Left lobe of liver (tissue), 2 donors: Measurements from ENCODE around the gene ERH. TPM values are rescaled to one million over a fixed set of nuclear protein-coding genes. Genes with fewer than 3 reads are reported as not detected.
A peak's percentile ranks its signal among the peaks of the same experiment; 100 is the strongest.
"Not testable (repeated sequence)": the region's sequence is repeated elsewhere in the genome, so short reads cannot be mapped to it uniquely, and the experiment has no call there.

Experiments used
- ATAC-seq: fragments of 200-7000 bp; cut with Tn5 transposase; one replicate; pipeline ENCODE4 v1.9.1; 2020; ENCODE audit warnings: mild to moderate bottlenecking, moderate library complexity
- DNase-seq: peaks from one replicate; pipeline ENCODE4 v3.0.0-alpha.2; 2020; ENCODE audit warnings: low spot score
- total RNA-seq: library from RNA; stranded (reverse); gene quantifications from one replicate; pipeline ENCODE4 v1.2.1, GENCODE V29; 2021
- donor health status: DM: no; HTN: no; CAD: no; lungs with moderate emphysema.
- donor health status: DM: no; HTN: yes; CAD: no.

Gene ERH
- 53.2 TPM for total RNA-seq

- ATAC-seq: peak; percentile 95
- DNase-seq: peak; percentile 95
These were observed at the start of gene ERH, which contains the start of gene SLC39A9 for GRCh38 chr14:69398053-69398817. TSS of gene ERH (minus strand) at chr14:69398299. CDS start at chr14:69398233, 66 bp downstream. TSS of gene SLC39A9 (plus strand) at chr14:69398692. CDS start at chr14:69399370, 678 bp downstream.

DNA sequence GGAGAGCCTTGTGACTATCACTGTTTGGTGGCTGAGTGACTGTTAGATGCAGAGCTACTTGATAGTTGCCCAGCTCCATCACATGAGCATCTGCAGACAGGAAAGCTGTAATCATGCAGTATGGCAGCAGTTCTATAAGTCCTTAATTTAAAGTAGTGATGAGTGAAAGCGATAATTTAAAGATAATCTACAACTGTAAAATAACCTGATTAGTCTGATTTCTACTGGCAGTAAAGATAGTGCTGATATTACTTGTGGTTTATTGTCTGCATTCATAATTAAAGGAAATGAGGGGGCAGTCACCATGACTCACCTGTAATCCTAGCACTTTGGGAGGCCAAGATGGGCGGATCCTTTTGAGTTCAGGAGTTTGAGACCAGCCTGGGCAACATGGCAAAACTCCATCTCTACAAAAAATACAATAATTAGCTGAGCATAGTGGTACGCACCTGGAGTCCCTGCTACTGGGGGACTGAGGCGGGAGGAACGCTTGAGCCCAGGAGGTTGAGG lies 45.3 kb upstream of the ERH start:
- DNase-seq: no peak
- ATAC-seq: no peak

DNA sequence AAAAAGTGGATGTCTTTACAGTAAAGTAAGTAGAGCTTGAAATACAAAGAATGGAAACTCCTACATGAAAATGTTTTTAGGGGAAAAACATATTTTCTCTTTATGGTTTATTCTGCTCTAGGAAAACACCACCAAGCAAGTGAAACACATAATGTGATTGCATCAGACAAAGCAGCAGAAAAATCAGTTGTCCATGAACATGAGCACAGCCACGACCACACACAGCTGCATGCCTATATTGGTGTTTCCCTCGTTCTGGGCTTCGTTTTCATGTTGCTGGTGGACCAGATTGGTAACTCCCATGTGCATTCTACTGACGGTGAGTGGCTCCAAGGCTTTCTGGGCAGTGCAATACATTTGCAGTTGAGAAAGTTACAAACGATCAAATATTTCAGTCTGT lies 43.8 kb upstream of the ERH start:
- no peak for DNase-seq
- no peak for ATAC-seq

DNA sequence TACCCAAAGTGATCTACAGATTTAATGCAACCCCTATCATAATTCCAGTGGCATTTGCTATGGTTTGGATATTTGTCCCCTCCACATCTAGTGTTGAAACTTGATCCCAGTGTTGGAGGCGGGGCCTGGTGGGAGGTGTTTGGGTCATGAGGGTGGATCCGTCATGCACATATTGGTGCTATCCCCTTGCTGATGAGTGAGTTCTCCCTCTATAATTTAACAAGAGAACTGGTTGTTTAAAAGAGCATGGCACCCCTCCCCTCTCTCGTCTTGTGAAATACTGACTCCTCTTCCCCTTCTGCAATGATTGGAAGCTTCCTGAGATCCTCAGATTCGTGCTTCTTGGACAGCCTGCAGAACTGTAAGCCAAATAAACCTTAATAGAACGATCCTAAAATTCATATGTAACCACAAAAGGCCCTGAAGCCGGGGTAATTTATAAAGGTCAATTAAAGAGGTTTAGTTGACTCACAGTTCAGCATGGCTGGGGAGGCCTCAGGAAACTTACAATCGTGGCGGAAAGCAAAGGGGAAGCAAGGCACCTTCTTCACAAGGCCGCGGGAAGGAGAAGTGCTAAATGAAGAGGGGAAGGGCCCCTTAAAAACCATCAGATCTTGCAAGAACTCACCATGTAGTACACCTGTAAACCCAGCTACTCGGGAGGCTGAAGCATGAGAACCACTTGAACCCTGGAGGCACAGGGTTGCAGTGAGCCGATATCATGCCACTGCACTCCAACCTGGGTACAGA lies 41.6 kb upstream of the ERH start:
- DNase-seq (no peak), ATAC-seq (no peak)

GRCh38 chr14:69432364-69432763 lies 34.3 kb upstream of the ERH start:
- ATAC-seq: no peak
- no peak for DNase-seq

- ATAC-seq (peak; percentile 62), DNase-seq (no peak)
These were observed 32.3 kb upstream of the ERH start for GRCh38 chr14:69430306-69430939.

GRCh38 chr14:69429643-69430042 lies 31.5 kb upstream of the ERH start:
- no peak for DNase-seq
- no peak for ATAC-seq

DNA sequence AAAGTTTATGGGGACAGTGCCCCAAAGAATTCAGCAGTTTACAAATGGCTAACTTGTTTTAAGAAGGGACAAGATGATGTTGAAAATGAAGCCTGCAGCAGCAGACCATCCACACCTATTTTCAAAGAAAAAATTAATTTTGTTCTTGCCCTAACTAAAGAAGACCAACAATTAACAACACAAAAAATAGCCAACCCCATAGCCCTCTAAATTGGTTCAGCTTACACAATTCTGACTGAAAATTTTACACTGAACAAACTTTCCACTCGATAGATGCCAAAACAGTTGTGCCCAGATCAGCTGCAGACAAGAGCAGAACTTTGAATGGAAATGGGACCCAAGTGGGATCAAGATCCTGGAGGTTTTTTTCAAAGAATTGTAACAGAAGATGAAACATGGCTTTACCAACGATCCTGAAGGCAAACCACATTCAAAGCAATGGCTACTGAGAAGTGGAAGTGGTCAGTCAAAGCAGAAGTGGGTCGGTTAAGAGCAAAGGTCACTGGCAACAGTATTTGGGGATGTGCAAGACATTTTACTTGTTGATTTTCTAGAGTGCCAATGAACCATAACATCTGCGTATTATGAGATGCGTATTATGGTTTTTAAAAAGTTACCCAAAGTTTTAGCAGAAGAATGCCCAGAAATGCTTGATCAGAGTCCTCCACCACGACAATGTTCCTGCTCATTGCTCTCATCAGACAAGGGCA lies 30.3 kb upstream of the ERH start:
- peak; percentile 37 for ATAC-seq
- no peak for DNase-seq

GRCh38 chr14:69427596-69427995 lies 29.5 kb upstream of the ERH start:
- ATAC-seq (no peak), DNase-seq (no peak)

DNA sequence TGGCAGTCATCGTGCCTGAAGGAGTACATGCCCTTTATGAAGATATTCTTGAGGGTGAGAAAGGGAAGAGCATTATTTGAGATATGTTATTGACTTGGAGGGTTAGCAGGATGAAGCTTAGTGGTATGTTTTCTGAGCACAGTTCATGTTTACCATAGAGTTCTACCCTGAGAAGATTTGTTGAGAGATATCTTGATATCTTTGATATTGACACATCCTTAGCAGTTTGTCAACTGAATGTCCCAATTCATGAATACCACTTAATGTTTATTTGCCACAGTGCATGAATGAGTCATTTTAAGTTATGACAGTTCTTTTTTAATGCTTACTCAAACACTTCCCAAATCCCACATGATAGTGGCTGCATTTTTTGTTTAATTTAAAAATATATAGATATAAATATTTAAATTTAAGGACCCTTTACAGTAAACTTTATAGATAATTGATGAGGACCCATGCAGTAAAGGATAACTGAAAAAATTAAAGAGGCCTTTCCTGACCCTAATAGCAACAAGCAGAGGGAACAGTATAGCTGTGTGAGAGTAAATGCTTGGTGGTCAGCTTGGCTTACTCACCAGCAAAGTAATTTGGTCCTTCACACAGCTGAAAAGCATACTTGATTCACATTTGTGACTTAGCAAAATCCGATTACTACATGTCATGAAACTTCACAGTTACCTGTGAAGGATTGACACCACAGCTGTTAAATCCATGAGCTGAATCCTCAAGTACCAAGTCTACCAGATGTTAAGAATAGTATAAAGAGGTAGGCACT lies 26.2 kb upstream of the ERH start:
- ATAC-seq (no peak), DNase-seq (no peak)

- DNase-seq (no peak), ATAC-seq (no peak)
These were observed 25.2 kb upstream of the ERH start for GRCh38 chr14:69423279-69423678.

DNA sequence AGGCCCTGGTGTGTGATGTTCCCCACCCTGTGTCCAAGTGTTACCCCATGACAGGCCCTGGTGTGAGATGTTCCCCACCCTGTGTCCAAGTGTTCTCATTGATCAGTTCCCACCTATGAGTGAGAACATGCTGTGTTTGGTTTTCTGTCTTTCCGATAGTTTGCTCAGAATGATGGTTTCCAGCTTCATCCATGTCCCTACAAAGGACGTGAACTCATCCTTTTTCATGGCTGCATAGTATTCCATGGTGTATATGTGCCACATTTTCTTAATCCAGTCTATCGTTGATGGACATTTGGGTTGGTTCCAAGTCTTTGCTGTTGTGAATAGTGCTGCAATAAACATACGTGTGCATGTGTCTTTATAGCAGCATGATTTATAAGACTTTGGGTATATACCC lies 18.0 kb upstream of the ERH start:
- not testable (repeated sequence) for DNase-seq, ATAC-seq

DNA sequence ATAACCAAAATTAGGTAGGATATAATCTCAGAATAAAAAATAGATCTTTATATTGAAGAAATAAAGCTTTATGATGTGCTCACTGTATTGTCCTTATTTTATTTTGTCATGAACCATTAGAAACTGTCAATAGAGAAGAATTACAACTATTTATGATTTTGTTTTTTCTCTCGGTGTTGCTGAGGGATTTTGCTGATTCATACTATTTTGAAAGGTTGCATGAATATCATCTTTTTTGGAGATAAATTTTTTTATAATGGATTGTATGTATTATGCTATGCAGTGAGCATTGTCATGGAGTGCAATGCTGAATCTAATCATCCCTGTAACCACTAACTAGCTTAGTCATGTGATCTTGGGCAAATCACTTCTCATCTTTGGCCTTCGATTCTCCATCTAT lies 15.4 kb upstream of the ERH start:
- ATAC-seq: no peak
- DNase-seq: no peak

DNA sequence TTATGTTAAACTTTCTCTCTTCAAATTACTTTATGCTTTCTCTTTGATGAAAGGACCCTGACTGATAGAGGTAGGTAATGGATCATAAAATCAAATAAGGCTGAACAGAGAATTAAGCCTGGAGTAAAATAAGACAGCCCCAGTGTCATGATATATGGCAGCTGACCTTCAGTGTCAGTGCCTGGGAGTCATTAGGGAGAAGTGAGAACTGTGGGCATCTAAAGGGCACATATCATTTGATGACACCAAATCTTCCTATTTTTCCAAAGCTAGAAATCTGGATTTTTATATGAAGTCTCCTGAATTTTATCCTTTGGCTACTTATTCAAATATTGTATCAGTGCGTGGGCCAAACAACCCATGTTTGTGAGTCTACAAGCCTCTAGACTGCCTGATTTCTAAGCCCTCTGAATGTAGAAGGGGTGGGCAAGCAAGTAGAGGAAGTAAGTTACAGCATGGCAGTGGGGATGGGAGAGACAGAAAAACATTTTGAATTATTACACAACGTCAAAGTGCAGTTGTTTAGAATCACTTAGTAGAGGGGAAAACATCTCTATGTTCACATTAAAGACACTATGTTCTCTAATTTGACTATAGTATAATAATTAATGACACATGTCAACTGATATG lies 10.3 kb upstream of the ERH start:
- no peak for ATAC-seq
- no peak for DNase-seq

DNA sequence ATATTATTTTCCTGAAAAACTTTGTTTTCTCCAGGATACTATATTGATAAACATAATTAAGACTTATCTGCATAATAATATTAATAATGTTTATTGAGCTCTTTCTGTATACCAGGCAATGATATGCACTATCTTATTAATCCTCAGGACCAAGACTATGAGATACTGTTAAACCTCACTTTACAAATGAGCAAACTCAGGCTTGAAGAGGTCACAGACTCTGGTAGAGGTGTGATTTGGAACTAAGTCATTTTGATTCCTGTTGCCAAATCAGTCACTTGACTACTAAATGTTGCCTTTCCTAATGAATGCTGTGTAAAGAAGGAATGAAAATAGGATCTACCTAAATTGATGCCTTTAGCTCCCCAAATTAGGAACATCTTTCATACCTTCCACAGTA lies 7.7 kb upstream of the ERH start:
- DNase-seq: no peak
- ATAC-seq: no peak

GRCh38 chr14:69404883-69405282 lies 6.8 kb upstream of the ERH start:
- ATAC-seq: no peak
- no peak for DNase-seq

DNA sequence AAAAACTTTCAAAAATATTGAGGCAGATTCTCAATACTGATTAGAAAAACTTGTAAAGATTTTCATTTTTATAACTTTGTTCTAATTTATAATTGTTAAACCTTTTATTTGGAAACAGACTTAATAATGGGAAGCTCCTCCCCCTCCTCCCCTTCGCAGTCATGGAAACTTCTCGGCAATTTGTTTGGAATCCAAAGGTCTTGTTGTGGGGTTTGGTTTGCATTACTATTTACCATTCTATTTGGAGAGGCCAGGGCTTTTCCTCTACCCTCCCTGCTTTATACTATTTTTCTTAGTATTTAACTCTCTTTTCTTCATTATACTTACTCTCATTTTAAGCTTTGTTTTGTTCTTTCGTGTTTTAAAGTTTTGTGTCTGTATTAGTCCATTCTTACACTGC lies 6.4 kb upstream of the ERH start:
- ATAC-seq (peak; percentile 70), DNase-seq (no peak)

- no peak for ATAC-seq
- DNase-seq: no peak
These were observed 3.7 kb upstream of the ERH start for GRCh38 chr14:69401841-69402240.

DNA sequence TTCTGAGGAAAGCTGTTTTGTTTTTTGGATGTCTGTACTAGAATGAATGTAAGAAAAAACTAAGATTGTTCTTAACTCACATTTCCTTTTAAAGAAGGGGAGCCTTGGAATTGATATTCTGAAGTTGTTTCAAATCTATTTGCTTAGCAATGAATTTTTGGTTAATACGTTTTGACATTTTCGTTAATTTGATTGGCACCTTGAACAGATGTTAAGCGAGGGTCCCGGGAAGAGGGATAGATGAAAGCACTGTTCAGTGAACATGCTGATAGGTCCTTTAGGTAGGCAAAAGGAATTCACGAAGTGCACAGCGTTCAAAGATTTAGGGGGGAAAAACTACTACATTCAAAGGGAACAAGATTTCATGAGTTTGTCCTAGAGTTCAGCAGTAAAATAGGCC lies 2.1 kb upstream of the ERH start:
- ATAC-seq: no peak
- no peak for DNase-seq

- DNase-seq (no peak), ATAC-seq (no peak)
These were observed 1.7 kb upstream of the ERH start for GRCh38 chr14:69399750-69400149.
